Ascending aorta (tissue), 2 donors: Measurements from ENCODE around the gene BROX. TPM values are rescaled to one million over a fixed set of nuclear protein-coding genes. Genes with fewer than 3 reads are reported as not detected.

Source experiments
- DNase-seq, 2 donors: peaks; one replicate each; pipeline ENCODE4 v3.0.0-alpha.2; 2019; ENCODE audit warnings: low spot score in 2 of 2
- H3K27ac ChIP-seq, 2 donors: fragments of 200-600 bp; sonication (generic); one replicate each; pipeline ENCODE4 v1.5.1; 2016 to 2017; ENCODE audit warnings: mild to moderate bottlenecking in 1 of 2
- H3K27me3 ChIP-seq: fragments of 200-600 bp; sonication (generic); one replicate; pipeline ENCODE4 v1.5.1; 2017
- H3K36me3 ChIP-seq, 2 donors: fragments of 200-600 bp; sonication (generic); one replicate each; pipeline ENCODE4 v1.5.1; 2016
- H3K4me1 ChIP-seq, 2 donors: fragments of 200-600 bp; sonication (generic); one replicate each; pipeline ENCODE4 v1.5.1; 2016 to 2017; ENCODE audit warnings: mild to moderate bottlenecking in 1 of 2
- H3K4me3 ChIP-seq, 2 donors: fragments of 200-600 bp; sonication (generic); one replicate each; pipeline ENCODE4 v1.5.1; 2016 to 2017; ENCODE audit warnings: mild to moderate bottlenecking in 1 of 2
- H3K9me3 ChIP-seq, 2 donors: fragments of 200-600 bp; sonication (generic); one replicate each; pipeline ENCODE4 v1.5.1; 2016
- CTCF ChIP-seq, 3 experiments: fragments of 200-600 bp in 2 of 3; fragments of 450-650 bp in 1 of 3; sonication (generic) in 2 of 3; IDR thresholded peaks; one replicate each; pipeline ENCODE4 v1.5.1; 2016 to 2019; ENCODE audit warnings: antibody characterized with exemption in 3 of 3, mild to moderate bottlenecking in 1 of 3, moderate library complexity in 1 of 3
- intact Hi-C: fragments of 100-400 bp; cut with DNase I; formaldehyde crosslinking; loops from one replicate; pipeline ENCODE4 v1.15.1; 2023
- total RNA-seq: library from RNA; depleted of rRNA; stranded (reverse); fragments of >200 nt; gene quantifications from one replicate; pipeline ENCODE4 v1.1.0, GENCODE V29; 2016

Gene BROX
- total RNA-seq, 1 donor from 2014 or later = 27.5 TPM

DNA sequence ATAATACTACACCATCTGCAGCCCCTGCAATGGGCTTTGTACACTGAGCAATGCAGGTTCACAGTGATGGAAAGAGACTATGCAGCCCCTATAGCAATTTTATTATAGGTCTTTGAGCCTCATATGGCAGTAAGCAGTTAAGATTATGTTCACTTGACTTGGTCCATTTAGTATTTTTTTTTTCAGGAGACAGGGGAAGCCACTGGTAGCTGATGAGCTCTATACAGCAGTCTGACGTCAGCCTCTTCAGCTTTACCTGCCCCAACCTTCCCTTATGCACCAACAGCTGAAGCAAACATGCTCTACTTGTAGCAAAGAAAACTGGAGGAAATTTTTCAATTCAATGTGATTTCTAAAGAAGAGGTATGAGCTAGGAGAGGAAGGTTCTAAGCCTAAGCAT is 32.3 kb upstream of the BROX start:
- peaks cover 22 to 32% of the 10 kb centered on the region in 2 donors for H3K36me3 ChIP-seq
- no peak overlapping the region for H3K27ac ChIP-seq
- no peak overlapping the region for H3K4me3 ChIP-seq
- TF ChIP-seq CTCF (IDR thresholded peaks at IDR 0.05) = no peak
- intact Hi-C loops = no loop called here
- no peak for DNase-seq
- H3K27me3 ChIP-seq = no peaks in the 10 kb centered on the region
- no peaks in the 10 kb centered on the region for H3K9me3 ChIP-seq
- no peaks in the 10 kb centered on the region for H3K4me1 ChIP-seq

DNA sequence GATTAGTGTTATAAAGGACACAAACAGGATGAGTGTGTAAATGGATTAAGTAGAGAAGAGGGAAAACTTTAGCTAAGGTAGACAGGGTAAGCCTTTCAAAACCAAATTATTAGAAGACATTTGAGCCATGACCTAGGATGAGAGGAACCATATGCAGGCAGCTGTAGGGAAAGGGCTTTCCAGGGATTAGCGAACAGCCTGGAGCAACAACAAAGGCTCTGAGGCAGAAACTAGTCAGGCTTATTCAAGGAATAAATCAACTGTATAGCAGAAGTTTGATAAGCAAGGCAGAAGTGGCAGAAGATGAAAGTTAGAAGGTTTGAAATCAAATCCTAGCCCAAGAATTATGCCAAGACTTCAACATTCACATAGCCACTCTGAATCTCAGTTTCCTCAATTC is 21.3 kb upstream of the BROX start:
- Histone ChIP-seq H3K27ac (no peak overlapping the region), H3K36me3 (peaks cover 19 to 34% of the 10 kb centered on the region in 2 donors), H3K4me3 (no peak overlapping the region), H3K4me1 (no peaks in the 10 kb centered on the region), H3K27me3 (no peaks in the 10 kb centered on the region), H3K9me3 (no peaks in the 10 kb centered on the region)
- no peak for TF ChIP-seq CTCF (IDR thresholded peaks at IDR 0.05)
- DNase-seq = no peak
- intact Hi-C loops = no loop called here

DNA sequence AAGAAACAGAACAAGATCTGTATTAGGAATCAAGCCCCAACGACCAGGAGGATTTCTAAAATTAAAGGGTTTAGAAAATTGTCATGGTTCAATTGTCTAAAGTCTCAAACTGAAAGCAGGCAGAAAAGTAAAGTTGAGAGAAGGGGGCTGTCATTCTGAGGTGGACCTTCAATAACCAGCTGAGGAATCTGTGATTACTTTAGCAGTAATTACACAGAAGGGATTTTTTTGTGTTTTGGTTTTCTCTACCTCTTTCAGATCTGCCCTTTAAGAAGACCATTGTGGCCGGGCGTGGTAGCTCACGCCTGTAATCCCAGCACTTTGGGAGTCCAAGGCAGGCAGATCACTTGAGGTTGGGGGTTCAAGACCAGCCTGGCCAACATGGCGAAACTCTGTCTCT is 17.4 kb upstream of the BROX start:
- Histone ChIP-seq H3K4me3 (no peak overlapping the region), H3K27me3 (no peaks in the 10 kb centered on the region), H3K4me1 (no peaks in the 10 kb centered on the region), H3K9me3 (no peaks in the 10 kb centered on the region), H3K27ac (no peak overlapping the region), H3K36me3 (peaks cover 5 to 18% of the 10 kb centered on the region in 2 donors)
- DNase-seq = no peak
- no peak for TF ChIP-seq CTCF (IDR thresholded peaks at IDR 0.05)
- intact Hi-C loops = no loop called here

- intact Hi-C loops = no loop called here
- no peak overlapping the region for H3K27ac ChIP-seq
- no peak for DNase-seq
- H3K27me3 ChIP-seq = no peaks in the 10 kb centered on the region
- H3K4me1 ChIP-seq = no peaks in the 10 kb centered on the region
- no peaks in the 10 kb centered on the region for H3K9me3 ChIP-seq
- TF ChIP-seq CTCF (IDR thresholded peaks at IDR 0.05) = no peak
- H3K4me3 ChIP-seq = no peak overlapping the region
- H3K36me3 ChIP-seq = peaks cover 13 to 31% of the 10 kb centered on the region in 2 donors
Measured at GRCh38 chr1:222696741-222697140, 15.6 kb upstream of the BROX start.

GRCh38 chr1:222697203-222697602 is 15.2 kb upstream of the BROX start:
- no peak overlapping the region for H3K27ac ChIP-seq
- H3K36me3 ChIP-seq = peaks cover 17 to 31% of the 10 kb centered on the region in 2 donors
- H3K4me3 ChIP-seq = no peak overlapping the region
- H3K9me3 ChIP-seq = no peaks in the 10 kb centered on the region
- DNase-seq = no peak
- no peaks in the 10 kb centered on the region for H3K27me3 ChIP-seq
- intact Hi-C loops = no loop called here
- H3K4me1 ChIP-seq = no peaks in the 10 kb centered on the region
- TF ChIP-seq CTCF (IDR thresholded peaks at IDR 0.05) = no peak

DNA sequence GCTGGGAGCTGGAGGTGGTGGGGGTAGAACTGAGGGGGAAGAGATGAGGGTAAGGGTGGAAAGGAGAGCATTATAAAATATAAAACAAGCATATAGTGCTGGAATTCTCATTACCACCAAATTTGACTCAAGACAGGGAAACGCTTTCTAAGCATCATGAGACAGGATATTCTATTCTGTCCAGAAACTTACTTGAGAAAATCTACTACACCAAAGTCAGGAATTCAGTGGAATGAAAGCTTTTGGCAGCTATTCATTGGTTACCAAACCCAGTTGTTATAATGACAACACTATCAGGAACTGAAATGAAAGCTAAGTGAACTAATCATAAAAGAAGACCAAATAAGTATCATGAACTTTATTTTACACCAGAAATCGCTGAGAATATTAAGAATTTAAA is 14.5 kb upstream of the BROX start:
- no peaks in the 10 kb centered on the region for H3K27me3 ChIP-seq
- intact Hi-C loops = no loop called here
- H3K9me3 ChIP-seq = no peaks in the 10 kb centered on the region
- no peak for TF ChIP-seq CTCF (IDR thresholded peaks at IDR 0.05)
- DNase-seq = no peak
- H3K27ac ChIP-seq = peak overlapping the region in 1 of 2 donors; percentile 28
- no peak overlapping the region for H3K4me3 ChIP-seq
- peaks cover 23 to 32% of the 10 kb centered on the region in 2 donors for H3K36me3 ChIP-seq
- H3K4me1 ChIP-seq = no peaks in the 10 kb centered on the region
